Jurkat, Clone E6-1 (cell line): ENCODE data around the gene CFAP20DC.
"Not testable (repeated sequence)": the region's sequence is repeated elsewhere in the genome, so short reads cannot be mapped to it uniquely, and the experiment has no call there.

Source experiments
- DNase-seq: peaks from one replicate; pipeline ENCODE4 v3.0.0-alpha.2; 2011; ENCODE audit warnings: low read depth, low spot score
- H3K4me3 ChIP-seq: 2 replicates; pipeline ENCODE4 v1.5.1; 2011; ENCODE audit warnings: mild to moderate bottlenecking, low read length, control low read depth, moderate library complexity

The CFAP20DC gene

GRCh38 chr3:58722561-58722960, 327.3 kb downstream of the CFAP20DC start:
- no peak for DNase-seq
- no peak overlapping the region for H3K4me3 ChIP-seq

DNA sequence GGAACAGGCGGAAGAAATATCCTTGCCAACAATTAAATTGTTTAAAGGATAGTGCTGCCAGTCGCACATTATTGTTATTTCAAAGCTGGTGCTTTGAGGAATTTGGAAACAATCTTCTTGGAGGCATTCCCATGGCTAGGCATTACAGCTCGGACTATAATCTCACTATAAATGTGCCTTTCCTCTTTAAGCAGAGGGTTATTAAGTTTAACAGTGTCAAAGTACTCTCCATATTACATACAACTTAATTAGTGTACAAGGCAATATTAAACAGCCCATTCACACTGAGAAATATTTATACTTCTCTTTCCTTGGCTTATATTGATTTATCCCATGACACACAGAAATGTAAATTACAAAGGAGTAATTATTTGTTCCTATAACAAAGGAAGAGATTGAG, 329.3 kb downstream of the CFAP20DC start:
- no peak for DNase-seq
- no peak overlapping the region for H3K4me3 ChIP-seq

- DNase-seq = no peak
- H3K4me3 ChIP-seq = no peak overlapping the region
Measured at GRCh38 chr3:58719684-58720083, 330.1 kb downstream of the CFAP20DC start.

- no peak overlapping the region for H3K4me3 ChIP-seq
- DNase-seq = no peak
Measured at GRCh38 chr3:58713715-58714401, 336.0 kb downstream of the CFAP20DC start.

GRCh38 chr3:58711871-58712270, 338.0 kb downstream of the CFAP20DC start:
- H3K4me3 ChIP-seq = no peak overlapping the region
- no peak for DNase-seq

DNA sequence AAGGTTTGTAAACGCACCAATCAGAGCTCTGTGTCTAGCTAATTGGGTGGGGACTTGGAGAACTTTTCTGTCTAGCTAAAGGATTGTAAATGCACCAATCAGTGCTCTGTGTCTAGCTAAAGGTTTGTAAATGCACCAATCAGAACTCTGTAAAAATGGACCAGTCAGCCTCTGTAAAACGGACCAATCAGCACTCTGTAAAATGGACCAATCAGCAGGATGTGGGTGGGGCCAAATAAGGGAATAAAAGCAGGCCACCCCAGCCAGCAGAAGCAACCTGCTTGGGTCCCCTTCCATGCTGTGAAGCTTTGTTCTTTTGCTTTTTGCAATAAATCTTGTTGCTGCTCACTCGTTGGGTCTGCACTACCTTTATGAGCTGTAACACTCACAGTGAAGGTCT, 340.8 kb downstream of the CFAP20DC start:
- H3K4me3 ChIP-seq, DNase-seq: not testable (repeated sequence)

- no peak overlapping the region for H3K4me3 ChIP-seq
- no peak for DNase-seq
Measured at GRCh38 chr3:58708116-58708791, 341.6 kb downstream of the CFAP20DC start.

- H3K4me3 ChIP-seq = no peak overlapping the region
- DNase-seq = no peak
Measured at GRCh38 chr3:58707390-58707930, 342.4 kb downstream of the CFAP20DC start.

GRCh38 chr3:58706395-58707167, 343.2 kb downstream of the CFAP20DC start:
- no peak overlapping the region for H3K4me3 ChIP-seq
- no peak for DNase-seq

- no peak overlapping the region for H3K4me3 ChIP-seq
- DNase-seq = no peak
Measured at GRCh38 chr3:58704745-58705144, 345.1 kb downstream of the CFAP20DC start.

DNA sequence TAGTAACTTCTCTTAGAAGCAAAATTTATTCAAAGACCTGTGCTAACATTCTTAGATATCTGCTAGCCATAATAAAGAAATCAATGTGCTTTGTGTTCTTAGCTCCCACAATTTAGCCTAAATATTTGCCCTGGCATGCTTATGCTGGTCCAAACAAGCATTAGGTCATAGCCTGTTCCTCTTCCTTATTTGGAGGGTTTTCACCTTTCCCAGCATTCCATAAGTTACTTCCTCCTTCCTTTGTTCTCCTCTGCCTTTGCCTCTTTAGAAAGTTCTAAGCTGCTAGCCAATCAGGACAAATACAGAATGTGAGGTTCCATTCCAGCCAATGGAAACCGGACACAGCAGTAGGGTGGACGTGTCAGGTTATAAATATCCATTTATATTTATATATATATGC, 345.5 kb downstream of the CFAP20DC start:
- not testable (repeated sequence) for DNase-seq, H3K4me3 ChIP-seq

- DNase-seq = no peak
- no peak overlapping the region for H3K4me3 ChIP-seq
Measured at GRCh38 chr3:58698246-58698645, 351.6 kb downstream of the CFAP20DC start.

DNA sequence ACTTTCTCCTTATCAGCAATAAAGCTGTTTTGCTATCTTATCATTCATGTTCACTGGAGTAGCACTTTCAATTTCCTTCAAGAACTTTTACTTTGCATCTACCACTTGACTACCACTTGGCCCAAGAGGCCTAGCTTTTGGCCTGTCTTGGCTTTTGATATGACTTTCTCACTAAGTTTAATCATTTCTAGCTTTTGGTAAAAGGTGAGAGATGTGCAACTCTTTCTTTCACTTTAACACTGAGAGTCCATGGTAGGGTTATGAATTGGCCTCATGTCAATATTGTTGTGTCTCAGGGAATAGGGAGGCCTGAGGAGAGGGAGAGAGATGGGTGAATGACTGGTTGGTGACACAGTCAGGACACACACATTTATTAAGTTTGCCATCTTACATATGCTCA, 352.3 kb downstream of the CFAP20DC start:
- no peak overlapping the region for H3K4me3 ChIP-seq
- no peak for DNase-seq

GRCh38 chr3:58696813-58697212, 353.0 kb downstream of the CFAP20DC start:
- DNase-seq, H3K4me3 ChIP-seq: not testable (repeated sequence)

DNA sequence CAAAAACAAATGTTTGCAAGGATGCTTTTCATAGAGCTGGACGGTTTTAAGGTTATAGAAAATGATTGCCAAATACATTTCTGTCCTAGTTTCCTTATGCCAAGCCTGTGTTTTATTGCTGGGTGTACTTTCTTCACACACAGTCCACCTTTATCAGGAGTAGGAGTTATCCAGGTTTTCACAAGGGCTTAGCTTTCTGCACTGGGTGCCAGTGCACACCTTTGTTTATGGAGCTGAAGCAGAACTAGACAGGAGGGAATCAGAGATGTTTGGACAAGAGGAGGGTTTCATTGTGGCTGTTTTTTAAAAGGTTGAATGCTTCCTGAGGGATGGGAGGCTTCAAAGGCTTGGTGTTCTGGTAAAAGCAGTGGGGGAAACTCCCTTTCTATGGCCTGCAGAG, 353.7 kb downstream of the CFAP20DC start:
- no peak for DNase-seq
- H3K4me3 ChIP-seq = no peak overlapping the region

GRCh38 chr3:58695284-58695683, 354.5 kb downstream of the CFAP20DC start:
- DNase-seq, H3K4me3 ChIP-seq: not testable (repeated sequence)

- H3K4me3 ChIP-seq = no peak overlapping the region
- DNase-seq = no peak
Measured at GRCh38 chr3:58693940-58694850, 355.6 kb downstream of the CFAP20DC start.

- DNase-seq = no peak
- no peak overlapping the region for H3K4me3 ChIP-seq
Measured at GRCh38 chr3:58692484-58692883, 357.3 kb downstream of the CFAP20DC start.
